ENCODE measurements around the gene DIP2B.
"Not testable (repeated sequence)": the region's sequence is repeated elsewhere in the genome, so short reads cannot be mapped to it uniquely, and the experiment has no call there.

DNA sequence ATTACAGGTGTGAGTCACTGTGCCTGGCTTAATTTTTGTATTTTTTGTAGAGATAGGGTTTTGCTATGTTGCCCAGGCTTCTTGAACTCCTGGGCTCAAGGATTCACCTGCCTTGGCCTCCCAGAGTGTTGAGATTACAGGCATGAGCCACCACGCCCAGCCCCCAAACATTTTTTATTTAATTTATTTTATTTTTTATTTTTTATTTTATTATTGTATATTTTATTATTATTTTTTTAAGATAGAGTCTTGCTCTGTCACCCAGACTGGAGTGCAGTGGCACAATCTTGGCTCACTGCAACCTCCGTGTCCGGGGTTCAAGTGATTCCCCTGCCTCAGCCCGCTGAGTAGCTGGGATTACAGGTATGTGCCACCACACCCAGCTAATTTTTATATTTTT is 17.0 kb downstream of the DIP2B start:
- not testable (repeated sequence) for TF ChIP-seq CTCF (conservative IDR thresholded peaks at IDR 0.05 in 1 of 2, IDR thresholded peaks at IDR 0.05 in 1 of 2; ENCODE audit: low read depth in 1 of 2, low read length in 2 of 2); EZH2 (IDR thresholded peaks at IDR 0.05; ENCODE audit: low read length, missing control alignments)
